Esophagus muscularis mucosa (tissue), 4 donors: Measurements from ENCODE around the gene RNF149.

Experiments used
- EP300 ChIP-seq: sonication (generic); formaldehyde crosslinking; IDR thresholded peaks from one replicate; pipeline ENCODE4 v1.6.1; 2017; ENCODE audit warnings: antibody characterized with exemption
- POLR2A ChIP-seq: fragments of 450-650 bp; IDR thresholded peaks from one replicate; pipeline ENCODE4 v1.6.1; 2017; ENCODE audit warnings: antibody characterized with exemption, moderate library complexity, mild to moderate bottlenecking, low read depth
- POLR2AphosphoS5 ChIP-seq, 2 donors: sonication (generic); formaldehyde crosslinking; IDR thresholded peaks; one replicate each; pipeline ENCODE4 v1.6.1; 2017; ENCODE audit warnings: antibody characterized with exemption in 2 of 2
- TF ChIP-seq, protein P1 (sequence below), 3 experiments: fragments of 200-600 bp in 2 of 3; fragments of 450-650 bp in 1 of 3; sonication (generic) in 2 of 3; IDR thresholded peaks; one replicate each; pipeline ENCODE4 v1.5.1; 2017 to 2019; ENCODE audit warnings: antibody characterized with exemption in 3 of 3, mild to moderate bottlenecking in 2 of 3, moderate library complexity in 1 of 3

DNA sequence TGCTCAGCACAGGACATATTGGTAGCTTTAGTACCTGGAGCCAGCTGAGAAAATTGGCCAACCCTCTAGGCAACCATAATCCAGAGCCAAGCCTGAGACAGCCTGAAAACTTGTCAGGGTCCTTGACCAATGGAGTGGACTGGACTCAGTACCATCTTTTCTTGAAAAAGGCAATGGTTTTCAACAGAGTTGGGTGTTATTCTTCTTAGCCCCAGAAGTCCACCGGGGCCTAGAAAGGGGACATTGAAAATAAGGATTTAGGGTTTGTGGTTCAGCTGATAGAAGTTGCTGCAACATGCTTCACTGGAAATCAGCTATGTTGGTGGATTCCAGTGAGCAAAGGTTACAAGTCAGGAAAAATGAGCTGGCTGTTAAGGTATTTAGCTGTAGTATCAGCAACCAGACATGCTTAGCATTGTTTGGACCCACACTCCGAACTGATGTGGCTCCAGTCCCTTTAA, 77.9 kb downstream of the RNF149 start:
- TF ChIP-seq, protein P1, sequence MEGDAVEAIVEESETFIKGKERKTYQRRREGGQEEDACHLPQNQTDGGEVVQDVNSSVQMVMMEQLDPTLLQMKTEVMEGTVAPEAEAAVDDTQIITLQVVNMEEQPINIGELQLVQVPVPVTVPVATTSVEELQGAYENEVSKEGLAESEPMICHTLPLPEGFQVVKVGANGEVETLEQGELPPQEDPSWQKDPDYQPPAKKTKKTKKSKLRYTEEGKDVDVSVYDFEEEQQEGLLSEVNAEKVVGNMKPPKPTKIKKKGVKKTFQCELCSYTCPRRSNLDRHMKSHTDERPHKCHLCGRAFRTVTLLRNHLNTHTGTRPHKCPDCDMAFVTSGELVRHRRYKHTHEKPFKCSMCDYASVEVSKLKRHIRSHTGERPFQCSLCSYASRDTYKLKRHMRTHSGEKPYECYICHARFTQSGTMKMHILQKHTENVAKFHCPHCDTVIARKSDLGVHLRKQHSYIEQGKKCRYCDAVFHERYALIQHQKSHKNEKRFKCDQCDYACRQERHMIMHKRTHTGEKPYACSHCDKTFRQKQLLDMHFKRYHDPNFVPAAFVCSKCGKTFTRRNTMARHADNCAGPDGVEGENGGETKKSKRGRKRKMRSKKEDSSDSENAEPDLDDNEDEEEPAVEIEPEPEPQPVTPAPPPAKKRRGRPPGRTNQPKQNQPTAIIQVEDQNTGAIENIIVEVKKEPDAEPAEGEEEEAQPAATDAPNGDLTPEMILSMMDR (IDR thresholded peaks at IDR 0.05) = no peak
- no peak for TF ChIP-seq EP300
- TF ChIP-seq POLR2A = no peak
- no peak for TF ChIP-seq POLR2AphosphoS5 (IDR thresholded peaks at IDR 0.05)
